Activated T-helper 9 cell treated with anti-CD3 and anti-CD28 coated beads, Interleukin-2, amount 50 U/mL, for 16 hours (primary cell): Measurements from ENCODE around the gene APP.

Source experiments
- DNase-seq: peaks from one replicate; pipeline ENCODE4 v3.0.0-alpha.2; 2020; ENCODE audit warnings: low read depth

Gene APP

DNA sequence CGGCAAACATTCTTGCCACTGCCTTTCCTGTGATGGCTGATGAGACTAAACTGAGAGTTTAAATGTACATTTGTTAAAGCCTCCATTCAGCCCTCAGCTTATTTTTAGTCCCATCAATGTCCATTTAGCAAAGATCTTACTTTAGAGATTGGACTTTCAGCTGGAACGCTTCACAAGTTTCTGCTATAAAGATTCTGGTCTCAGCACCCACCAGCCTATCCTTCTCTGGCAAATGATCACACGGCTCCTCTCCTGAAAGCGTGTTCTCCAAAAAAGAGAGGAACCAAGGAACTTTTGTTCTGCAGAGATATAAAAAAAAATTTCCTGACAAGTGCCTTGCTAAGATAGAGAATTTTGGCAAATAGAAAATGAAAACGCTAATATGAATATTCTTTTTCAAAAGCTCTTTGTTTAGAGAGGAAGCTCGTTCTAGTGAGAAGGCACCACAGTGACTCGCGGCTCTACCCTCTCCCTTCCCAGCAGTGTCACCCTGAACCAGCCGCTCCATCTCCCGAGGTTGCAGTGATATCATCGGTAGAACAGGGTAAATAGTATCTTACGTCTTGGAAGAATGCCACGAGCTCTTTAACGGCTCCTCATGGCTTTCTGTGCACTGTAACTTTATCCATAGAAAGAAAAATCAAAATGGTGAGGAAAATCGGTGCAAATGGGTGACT, 200.2 kb downstream of the APP start:
- no peak for DNase-seq

DNA sequence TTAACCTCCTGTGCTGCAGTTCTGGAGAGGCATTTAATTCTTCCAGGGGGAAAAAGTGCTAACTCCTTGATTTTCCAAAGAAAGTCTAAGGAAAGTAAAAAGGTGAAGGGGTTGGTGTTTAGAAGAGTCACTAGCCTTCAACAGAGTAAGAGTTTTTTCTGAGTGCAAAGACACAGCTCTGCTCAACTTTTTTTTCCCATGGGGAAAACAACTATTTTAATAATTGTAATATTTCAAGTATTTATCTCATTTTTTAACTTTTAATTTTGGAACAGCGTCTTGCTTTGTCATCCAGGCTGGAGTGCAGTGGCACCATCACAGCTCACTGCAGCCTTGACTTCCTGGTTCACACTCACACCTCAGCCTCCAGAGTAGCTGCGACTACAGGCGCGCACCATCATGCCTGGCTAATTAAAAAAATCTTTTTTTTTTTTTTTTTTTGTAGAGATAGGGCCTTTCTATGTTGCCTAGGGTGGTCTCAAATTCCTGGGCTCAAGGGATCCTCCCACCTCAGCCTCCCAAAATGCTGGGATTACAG, 202.6 kb downstream of the APP start:
- no peak for DNase-seq

DNA sequence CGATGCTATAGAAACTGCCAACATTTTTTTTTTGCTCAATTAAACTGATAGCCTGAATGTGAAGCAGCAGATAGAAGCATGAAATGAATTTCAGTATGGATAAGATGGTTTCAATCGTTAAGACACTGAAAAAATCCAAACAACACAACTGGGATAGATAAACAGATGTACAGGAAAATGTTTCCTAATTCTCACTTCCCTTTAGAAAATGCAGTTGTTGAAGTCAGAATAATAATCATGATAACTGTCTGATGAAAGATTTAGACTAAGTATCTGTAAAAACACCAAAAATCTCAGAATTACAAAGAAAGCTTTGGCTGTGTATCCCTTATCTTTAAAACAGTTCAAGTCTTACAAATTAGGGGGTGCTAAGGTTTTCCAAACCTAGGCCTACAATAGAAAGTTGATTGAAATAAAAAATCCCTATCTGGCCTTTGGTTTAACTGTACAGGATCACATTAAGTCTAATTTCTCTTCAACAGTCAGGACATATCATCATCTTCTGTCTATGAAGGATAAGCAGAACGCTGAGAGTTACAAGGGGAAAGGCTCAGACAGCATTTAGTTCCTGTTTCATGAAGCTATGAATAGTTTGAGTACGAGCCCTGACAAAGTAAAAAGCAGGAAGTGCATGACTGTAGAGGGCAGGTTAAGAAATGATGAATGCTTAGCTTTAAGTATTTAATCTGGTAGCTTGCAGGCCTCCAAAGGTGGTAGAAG, 203.2 kb downstream of the APP start:
- DNase-seq, result no peak

DNA sequence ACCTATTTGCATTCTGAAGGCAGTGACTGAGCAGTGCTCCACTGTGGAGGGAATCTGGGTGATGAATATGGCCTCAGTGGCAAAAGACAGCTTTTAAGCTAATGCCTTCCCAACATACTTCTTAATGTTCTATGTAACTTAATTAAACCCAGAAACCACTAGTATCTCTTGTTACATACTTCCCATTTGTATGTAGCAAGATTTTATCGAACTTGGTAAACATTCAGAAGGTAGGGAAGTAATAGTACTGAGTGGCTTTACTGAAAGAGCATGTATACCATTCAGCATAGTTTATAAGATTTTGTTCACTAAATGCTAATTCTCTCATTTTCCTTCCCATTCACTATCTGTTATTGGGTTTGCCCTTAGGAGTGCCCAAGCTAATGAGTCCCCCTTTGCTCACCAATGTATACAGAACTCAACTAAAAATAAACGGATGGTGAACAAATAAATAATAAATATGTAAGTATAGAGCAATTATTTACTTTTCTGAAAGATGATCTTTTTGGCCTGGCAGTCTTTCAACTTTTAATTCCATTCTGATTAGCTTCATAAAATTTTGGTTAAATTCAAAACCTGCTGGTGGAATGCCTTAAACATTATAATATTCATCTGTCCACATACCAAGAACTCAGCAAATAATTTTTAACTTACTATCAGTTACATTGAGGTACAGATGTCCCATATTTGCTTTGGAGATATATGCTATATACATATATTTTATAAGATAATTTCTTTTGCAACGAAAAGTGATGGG, 204.4 kb downstream of the APP start:
- no peak for DNase-seq

DNA sequence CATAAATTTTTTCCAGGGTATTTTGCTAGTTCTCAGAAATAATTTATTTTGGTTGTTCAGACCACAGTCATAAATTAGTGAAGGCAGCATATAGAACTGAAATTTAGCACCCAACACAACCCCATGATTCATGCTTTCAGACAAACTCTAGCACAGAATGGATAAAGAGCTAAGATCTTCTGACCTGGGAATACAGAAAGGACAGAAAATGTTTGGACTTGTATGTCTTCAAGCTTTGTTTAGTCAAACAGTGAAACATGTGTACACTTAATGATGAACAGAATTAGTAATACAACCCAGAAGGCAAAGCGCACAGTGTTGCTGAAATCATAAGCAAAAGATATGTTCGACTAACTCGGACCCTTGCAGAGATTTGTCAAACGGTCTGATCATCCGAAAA, 205.6 kb downstream of the APP start:
- no peak for DNase-seq

DNA sequence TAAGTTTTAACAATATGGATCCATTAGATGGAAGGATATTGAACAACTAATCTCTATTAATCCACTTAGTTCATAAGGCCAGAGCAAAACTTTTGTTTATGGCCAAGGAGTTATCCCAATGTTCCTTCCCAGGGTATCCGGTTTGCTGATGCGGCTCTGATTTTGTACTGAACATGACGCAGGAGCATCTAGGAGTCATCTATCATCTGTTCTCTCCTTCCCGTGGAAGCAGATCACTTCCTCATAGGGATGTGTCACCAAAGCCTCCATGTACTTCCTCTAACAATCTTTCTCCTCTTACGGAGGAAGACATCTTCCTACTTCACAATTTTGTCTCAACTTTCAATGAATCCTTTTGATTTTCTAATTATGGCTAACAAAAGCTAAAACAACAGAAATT, 206.6 kb downstream of the APP start:
- no peak for DNase-seq

DNA sequence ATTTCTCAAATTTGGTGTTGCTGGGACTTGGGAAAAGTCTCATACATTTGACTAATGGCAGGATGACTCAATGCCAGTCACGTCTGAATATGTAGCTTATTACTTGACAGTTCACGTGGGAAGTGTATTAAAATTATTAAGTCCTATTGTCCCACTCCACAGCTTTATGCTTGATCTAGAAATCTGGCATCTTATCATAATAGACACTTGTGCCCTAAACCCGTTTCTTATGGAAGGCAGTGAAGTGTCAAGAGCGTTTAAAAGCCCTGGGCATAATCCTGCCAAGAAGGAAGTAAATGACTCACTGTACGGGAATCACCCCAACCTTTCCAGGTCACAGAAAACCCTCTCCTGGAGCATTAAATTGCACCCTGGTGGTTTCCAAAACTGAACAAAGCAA, 207.4 kb downstream of the APP start:
- DNase-seq, result no peak

DNA sequence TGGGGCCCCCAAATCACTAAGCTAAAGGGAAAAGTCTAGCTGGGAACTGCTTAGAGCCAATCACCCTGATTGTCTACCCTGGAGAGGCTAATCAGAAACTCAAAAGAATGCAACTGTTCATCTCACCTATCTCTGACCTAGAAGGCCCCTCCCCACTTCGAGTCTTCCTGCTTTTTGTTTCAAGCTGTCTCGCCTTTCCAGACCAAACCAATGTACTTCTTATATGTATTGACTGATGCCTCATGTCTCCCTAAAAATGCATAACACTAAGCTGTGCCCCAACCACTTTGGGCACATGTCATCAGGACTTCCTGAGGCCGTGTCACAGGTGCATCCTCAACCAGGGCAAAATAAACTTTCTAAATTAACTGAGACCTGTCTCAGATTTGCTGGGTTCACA, 209.5 kb downstream of the APP start:
- DNase-seq, result no peak

DNA sequence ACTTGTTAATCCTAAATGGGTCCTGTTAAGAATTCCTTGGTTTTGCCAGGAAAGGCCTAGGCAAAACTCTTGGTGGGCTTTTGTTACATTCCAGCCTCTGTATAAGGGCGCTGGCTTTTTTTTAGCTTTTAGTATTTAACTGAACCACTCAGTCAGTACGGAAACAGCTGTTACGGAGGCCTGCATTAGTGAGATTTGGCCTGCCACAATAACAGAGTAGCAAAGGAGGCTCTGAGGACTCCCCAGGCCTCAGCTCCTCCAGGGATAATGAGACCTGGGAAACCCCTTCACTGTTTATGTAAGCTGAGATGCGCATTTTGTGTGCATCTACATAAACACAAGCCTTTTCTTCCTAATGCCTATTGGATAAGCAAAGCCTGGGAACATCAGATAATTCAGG, 210.2 kb downstream of the APP start:
- DNase-seq, result no peak

DNA sequence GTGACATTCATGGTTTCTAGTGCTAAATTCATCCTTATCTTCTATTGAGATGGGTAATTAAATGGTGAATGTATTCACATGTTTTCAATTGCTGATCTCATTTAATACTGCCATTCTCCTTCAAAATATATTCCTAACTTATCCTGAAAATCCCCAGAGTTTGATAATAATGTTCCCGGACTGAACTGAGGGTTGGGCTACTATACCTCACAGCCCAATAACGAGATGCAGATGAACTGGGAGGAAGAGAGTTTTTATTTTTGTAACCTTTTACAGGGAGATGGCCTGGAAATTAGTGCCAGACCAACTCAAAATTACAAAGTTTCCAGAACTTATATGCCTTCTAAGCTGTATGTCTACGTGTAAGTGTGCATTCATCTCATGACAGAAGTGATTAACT, 210.8 kb downstream of the APP start:
- no peak for DNase-seq

DNA sequence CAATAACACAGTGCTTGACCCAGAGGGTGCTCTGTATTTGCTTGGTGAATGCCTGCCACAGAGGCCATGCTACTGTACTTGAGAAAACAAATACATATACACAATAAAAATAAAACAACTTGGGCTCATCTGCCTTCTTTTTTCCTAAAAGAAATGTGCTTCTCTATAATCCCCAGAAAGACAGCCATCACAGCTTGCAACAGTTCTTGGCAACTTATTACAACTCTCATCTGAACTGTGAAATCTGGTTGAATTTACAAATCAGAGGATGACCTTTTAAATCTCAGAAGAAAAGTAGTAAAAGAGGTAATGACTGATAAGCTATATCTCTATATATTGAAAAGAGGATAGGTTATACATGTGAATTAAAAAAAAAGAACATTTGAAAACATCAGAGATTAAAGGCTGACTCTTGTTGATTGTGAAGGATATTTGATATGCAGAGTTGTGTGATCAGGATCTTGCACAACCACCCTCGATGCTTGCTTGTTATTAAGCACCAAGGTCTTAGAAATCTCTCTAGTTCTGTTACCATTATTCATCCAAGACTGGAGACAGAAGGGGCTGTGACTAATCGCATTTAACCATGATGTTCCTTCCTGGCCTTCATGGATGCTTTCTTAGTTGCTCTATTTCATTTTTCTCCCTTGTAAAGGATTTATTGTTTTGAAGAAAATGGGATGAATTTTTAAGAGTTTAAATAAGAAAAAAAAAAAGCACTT, 213.4 kb downstream of the APP start:
- no peak for DNase-seq

DNA sequence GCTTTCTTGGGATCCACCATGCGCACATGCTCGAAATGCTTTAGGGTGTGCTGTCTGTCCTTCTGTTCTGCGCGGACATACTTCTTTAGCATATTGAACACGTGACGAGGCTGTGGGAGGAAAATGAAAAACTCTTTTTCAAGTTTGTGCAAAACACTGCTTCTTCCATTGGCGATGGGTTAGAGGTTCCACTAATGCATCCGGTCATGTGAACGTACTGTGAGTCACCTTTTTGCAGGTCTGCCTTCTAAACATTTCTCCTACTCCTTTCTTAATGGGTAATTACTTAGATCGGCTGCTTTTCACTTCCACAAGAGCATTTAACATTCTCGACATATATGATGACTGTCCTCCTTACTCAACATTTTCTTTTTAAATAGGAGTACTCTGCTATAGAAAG, 214.9 kb downstream of the APP start:
- no peak for DNase-seq

DNA sequence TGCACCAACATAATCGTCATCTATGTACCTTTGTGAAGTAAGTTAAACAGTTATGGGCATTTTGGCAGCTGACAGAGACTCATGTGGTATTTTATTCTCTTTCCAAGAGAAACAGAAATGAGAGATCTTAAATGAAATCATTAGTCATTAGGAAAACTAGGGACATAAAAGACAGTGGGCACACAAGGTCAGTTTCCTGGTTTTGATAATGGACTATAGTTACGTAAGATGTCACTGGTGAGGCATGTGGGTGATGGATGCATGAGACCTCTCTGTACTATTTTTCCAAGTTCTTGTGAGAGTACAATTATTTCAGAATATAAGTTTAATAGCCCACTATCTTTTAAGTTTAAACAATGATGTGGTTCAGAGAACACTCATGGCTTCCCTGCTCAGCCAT, 216.9 kb downstream of the APP start:
- no peak for DNase-seq

DNA sequence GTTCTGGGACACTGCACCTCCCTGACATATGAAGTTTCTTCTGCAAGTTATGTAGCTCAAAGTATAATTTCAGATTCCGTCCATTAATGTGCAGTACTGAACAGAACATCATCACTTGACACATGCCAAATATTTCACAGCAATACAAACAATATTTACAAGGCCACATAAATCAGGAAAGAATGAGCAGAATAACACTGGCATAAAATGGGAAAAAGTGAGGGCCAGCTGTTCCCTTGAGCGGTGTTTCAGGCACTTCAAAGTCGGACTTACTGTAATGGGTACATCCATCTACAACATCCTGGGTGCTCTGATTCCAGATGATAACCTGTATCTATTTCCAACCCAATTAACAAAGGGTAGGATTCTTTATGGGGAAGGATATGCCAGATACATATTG, 217.4 kb downstream of the APP start:
- no peak for DNase-seq

DNA sequence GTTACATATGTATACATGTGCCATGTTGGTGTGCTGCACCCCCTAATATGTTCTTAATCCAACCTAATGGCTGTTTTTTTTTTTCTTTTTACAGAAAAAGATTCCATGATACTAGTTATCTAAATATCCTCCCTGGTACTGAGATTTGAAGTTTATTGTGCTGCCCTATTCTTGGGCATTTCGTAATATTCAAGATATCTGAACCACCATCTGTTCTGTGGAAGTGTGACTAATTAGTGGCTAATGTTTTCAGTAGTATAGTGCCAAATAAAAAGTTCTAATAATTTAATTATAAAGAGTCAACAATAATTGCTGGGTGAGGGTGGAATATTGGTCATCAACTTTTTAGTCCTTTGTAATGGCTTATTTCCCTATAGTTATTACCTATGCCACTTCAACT, 218.3 kb downstream of the APP start:
- no peak for DNase-seq

DNA sequence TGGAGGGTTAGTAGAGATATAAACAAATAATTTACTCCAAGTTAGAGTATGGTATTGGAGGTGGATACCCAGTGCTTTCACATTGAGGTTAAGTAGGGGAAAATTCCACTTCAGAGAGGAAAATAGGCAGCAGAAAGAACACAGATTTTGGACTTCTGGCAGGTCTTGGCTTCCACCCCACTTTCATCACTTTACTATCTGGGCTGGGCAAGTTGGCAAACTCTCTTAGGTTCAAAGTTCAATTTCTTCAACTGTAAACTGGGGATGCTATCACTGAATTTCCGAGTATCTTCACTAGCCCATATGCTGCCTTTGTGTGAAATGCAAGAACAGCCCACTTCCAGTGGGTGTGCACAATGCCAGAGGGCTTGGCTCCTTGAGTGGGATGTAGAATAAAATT, 220.9 kb downstream of the APP start:
- no peak for DNase-seq

DNA sequence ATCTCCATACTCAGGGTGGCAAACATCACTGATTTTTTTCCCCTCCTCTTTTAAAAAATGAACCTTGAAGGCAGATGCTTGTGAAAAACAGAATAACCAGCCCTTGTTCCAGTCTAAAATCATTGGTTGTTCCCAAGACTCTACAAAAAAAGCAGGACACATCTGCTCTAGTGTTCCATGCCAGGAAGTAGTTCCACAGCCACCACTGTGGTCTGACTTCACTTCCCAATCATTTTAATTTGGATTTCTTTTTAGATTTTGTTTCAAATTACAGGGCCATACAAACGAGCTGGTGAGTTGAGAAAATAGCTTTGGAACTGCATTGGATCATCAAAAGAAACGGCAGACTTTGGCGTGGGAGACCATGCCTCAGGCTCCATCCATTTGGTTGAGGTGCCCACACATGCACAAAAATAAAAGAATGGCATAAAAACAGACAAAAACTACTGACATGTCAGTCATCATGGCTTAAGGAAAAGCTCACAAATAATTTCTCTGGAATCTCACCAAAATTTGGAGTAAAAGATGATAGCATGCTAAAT, 225.8 kb downstream of the APP start:
- no peak for DNase-seq

DNA sequence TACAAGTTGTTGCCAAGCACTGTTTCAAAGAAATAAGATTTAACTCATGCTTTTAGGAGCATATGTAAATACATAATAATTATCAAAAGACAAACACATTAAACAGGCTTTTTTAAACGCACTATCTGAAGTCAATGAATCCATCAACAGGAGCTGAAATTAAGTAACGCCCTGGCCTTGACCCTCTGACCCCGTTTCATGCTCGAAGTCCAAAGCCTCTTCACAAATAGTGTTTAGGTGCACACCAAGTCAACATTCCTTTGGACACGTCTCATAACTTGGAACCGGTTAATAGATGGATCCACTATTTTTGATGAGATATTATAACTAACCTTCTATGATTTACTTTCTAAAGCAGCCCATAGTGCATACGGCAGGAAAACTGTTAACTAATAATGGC, 226.5 kb downstream of the APP start:
- no peak for DNase-seq

DNA sequence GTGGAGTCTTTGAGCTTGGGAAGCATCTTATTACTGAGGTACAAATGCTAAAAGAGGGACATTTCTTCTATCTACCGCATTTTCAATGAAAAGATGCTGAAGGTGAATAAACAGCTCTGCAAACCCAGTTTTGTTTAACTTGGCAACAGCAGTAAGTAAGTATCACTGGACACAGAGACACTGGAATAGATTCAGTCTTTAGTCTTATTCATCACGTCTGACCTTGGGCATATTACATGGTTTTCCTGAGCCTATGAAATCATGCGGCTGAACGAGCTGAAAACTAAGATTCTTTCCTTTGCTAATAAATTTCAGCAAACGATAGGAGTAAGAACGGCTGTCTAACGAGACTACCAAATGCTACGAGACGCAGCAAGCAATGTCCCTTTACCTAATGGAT, 228.4 kb downstream of the APP start:
- no peak for DNase-seq

DNA sequence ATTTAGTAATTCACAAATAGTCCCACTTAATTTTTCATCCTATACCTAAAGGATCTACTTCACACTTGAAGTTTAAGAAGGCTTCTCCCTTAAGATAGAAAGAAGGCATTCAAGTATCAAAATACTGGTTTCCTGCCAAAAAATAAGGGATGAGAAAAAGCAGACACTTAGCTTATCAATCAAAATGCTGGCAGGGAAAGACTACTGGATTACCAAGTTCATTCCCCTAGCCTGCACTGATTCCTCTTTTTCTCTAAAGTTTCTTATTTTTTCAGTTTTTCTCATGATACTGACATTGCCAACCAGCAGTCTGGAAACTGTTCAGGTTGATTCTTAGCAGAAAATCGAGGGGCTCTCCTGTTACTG, 231.2 kb downstream of the APP start:
- DNase-seq, result no peak

DNA sequence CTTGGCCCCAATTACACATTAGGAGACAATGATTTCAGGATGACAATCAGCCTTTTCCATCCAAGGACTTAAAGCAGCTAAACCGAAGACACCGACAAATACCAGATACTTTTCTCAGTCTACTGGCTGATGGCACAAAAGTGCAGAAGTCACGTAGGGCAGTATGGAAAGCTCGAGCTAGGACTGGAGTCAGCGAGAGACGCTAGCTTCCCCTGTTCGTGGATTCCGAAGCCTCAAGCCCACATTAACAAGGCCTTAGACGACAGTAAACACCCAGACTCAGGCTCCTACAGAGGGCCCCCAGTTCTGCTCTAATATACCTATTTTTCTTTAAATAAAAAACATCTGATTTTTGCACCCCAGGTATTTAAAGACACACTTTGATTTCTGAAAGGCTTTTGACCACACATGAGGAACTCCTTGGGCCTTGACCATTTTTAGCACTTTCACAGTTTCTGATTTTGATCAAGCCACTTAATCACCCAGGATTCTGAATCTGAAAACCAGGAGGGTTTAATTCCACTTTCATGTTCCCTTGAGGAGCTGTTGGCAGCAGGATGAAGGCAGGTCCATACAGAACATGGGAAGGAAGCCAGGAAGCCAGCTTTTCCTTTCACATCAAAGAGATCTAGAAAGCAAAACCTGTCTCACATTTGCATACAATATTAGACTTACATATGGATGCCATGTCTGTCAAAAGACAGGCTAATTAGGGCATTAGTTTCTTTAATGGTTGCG, 231.7 kb downstream of the APP start:
- DNase-seq, result no peak

DNA sequence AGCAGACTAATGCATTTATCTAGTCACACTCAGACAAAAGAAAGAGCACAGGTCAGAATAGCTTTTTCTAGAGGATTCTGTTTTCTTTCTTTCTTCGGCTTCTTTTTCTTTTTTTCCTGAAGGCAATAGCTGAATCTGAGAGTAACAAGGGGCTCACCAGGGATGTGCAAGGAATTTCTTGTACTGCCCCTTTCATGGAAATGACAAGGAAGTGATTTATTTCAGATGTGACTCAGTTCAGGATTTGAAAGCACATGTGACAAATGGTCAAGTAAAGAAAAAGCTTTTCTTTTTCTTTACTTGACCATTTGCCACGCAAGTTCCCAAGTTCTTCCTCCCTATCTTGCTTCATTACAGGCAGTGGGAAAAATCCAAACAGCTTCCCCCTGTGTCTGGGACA, 233.8 kb downstream of the APP start:
- DNase-seq, result no peak
